HUDEP-2 (cell line): ENCODE measurements around the gene VPS37C.

Experiments used
- DNase-seq, 76 experiments: peaks; one replicate each; lab custom pipeline; 2025; ENCODE audit not compliant: unreplicated experiment in 76 of 76; lab: John Stamatoyannopoulos, UW

The VPS37C gene

DNA sequence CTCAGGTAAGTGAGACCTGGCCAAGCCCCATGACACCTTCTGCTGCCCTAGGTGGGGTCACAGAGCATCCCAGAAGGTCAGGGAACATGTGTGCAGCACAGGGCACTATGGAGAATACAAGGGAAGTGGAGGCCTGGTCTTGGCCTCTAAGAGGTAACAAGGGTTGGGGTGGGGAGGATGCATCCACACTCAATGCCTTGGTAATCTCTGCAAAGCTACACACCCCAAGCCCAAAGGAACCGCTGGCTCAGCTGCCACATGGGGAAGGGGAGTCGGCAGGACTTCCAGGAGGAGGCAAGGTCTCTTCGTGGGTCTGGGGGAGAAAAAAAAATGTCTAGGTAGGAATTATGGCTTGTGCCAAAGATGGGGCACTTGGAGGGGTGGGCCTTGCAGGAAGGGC, 41.7 kb downstream of the VPS37C start:
- DNase-seq = no peak

DNA sequence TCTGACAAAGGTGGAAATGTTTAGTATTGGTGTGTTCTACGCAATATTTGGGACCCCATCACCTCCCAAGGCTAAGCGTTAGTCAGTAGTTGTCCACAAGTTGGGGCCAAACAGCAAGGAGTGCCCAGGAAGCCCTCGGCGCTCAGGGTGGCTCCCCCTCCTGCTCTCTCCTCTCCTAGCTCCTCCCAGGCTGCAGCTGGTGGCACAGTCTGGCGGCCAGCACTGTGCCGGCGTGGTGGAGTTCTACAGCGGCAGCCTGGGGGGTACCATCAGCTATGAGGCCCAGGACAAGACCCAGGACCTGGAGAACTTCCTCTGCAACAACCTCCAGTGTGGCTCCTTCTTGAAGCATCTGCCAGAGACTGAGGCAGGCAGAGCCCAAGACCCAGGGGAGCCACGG, 42.2 kb downstream of the VPS37C start:
- no peak for DNase-seq

DNA sequence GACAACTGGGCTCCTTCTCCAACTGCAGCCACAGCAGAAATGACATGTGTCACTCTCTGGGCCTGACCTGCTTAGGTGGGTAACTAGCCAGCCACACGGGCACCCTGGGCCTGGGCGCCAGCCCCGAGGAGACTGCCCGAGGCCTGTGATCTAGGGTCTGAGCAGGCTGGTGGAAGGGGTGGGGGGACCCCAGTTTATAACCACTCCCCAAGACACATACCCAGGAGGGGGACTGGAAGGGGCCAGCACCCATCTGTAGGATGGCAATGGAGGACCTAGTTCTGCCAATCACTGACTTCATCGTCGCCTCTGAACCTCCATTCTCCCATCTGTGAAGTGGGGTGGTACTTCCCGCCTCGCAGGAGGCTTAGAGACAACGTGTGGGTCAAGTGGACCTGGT, 42.8 kb downstream of the VPS37C start:
- DNase-seq = no peak

DNA sequence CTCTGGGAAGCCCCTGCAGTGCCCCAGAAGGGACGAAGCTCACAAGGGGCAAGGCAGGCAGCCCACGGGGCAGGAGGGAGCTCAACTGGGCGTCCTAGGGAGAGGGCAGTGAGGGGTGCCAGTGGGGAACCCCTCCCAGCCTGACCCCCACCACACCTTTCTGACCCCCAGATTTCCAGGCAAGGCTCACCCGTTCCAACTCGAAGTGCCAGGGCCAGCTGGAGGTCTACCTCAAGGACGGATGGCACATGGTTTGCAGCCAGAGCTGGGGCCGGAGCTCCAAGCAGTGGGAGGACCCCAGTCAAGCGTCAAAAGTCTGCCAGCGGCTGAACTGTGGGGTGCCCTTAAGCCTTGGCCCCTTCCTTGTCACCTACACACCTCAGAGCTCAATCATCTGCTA, 43.2 kb downstream of the VPS37C start:
- DNase-seq = no peak

DNA sequence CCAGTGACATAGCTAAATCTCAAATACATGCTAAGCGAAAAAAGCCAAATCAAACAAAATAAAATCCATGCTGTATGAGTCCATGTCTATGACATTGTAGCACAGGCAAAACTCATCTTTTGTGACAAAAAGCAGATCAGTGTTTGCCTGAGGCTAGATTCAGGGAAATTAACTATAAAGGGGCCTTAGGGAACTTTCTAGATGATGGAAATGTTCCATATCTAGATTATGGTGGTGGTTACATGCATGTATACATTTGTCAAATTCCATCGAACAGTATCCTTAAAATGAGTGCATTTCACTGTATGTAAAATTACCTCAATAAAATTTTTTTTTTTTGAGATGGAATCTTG, 44.1 kb downstream of the VPS37C start:
- DNase-seq = no peak

DNA sequence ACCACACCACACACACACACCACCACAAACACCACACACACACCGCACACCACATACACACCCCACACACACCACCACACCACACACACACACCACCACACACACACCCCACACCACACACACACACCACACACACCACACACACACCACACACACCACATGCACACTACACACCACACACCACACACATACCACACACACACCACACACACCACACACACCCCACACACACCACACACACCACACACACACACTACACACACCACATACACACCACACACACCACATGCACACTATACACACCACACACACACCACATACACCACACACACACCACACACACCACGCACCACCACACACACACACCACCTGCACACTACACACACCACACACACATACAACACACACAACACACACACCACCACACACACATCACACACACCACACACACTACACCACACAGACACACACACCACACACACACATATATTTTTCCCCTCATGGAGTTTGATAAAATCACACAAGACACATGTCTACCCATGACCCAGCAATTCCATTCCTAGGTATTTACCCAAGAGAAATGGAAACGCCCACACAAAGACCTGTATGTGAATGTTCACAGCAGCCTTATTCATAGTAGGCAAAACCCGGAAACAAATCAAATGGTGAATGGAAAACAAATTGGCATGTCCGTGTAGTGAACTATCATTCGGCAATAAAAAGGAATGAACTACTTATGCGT, 44.6 kb downstream of the VPS37C start:
- DNase-seq = no peak

DNA sequence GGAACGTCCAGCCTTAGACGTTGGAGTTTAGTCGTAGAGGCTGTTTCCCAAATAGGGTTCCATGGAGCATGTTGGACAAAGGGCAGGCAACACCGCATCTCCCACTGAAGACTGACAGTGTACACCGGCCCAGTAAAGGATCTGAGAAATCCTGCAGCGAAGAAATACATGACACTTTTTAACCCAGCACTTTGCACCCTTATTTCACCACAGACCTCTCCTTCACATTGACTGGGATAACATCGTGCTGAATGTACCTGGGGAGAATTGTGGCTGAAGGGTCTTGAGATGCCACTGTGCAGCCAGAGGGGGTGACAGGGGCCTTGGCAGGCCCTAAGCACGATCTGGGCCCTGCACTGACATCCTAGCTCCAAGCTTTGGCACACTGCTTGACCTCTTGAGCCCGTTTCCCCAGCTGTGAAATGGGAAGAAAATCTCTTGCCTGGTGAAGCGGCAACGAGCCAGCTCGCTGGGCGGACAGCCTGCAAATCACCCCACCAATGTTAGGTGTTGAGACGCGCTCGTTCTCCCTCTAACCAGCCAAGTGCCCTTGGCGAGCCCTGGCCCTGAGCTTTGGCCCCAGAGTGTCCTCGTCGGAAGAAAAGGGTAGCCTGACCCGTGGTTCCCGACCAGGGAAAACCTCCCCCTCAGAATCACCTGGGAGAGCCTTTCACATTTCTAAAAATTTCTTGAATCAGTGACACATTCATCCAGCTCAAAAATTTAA, 45.6 kb downstream of the VPS37C start:
- DNase-seq = no peak

DNA sequence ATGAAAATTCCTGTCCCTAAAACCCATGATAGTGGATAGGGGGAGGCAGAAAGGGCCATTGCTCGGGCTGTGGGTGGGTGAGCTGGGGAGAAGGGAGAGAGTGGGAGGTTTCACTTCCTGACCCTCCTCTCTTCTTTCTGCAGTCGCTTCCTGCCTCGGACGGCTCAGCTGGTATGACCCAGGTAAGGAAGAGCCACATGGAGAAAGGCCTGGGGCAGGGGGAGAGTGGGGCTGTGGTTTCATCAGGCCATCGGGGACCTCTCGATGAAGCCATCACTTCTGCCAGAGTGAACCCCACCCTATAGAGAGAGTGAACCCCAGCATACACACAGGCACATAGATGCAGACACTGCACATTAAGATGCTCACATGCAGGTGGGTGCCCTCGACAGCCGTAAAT, 46.3 kb downstream of the VPS37C start:
- DNase-seq = no peak

DNA sequence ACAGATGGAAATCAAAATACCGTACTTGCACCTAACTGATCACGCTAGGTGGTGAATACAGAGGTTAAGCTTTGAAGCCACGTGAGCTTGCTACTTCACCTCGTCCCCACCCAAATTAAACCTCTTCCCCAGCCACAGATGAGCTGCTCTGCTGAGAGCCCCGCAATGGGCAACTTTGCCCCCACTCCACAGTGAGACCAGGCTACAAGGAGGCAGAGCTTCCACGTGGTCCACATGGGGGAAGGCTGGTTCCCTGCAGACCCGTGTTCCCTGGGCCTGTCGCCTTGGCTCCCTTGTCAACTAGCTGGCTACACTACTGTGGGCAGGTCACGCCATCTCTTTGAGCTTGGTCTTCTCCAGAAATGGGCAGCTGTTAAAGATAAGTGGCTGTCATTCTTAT, 48.0 kb downstream of the VPS37C start:
- DNase-seq = no peak

DNA sequence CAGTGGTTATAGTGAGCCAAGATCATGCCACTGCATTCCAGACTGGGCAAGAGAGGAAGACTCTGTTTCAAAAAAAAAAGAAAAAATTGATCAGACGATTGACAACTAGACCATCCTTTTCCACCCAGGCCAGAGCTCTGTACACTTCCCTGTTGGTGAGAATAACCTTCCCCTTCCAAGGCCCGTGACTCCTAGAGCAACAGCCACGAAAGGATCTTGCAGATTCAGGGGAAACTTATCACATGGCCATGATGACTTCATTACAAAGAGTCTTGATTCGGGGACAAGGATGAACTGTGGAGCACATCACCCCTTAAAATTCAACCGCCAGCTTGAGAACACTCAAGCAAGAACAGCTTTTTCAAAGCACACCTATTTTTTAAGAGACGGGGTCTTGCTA, 48.7 kb downstream of the VPS37C start:
- no peak for DNase-seq

DNA sequence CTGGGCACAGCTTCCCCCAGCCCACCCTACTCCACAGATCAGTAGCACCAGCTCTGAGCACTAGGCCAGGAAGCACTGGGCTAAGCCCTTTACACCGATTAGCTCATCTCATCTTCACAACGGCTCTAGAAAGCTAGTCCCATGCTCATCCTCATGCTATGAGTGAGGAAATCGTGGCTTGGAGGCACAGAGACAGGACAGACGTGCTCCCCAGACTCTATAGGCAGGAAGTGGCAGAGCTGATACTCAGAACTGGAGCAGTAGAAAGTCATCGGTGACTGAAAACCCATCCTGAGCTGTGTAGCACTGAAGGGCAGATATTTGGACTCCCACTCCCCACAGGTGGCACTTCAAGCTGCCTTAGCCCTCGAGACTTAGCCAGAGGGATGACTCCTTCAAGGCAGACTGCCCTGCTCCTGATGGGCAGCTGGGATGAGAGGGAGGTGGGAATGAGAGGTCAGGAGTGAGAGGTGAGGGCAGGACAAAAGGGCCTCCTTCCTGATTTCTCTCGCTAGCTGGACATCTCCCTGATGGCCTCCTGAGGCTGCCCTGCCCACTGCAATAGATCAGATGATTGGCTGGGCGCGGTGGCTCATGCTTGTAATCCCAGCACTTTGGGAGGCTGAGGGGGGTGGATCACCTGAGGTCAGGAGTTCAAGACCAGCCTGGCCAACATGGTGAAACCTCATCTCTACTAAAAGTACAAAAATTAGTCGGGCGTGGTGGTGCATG, 49.3 kb downstream of the VPS37C start:
- DNase-seq = no peak

DNA sequence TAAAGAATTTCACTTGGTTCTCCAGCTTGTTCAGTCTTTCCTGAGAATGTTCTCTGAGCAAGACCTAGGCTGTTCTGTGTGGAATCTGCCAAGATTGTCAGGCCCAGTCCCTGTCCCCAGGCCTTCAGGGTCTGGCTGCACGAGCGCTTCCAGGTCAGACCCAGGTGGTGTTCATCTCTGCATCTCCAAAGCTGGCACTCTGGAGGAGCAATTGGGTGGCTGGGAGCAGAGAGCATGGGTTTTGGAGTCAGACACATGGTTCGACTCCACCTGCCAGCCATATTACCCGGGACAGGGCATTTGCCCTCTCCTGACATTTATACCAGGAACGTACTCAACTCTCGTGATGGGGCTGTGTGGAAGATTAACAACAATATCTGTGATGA, 50.2 kb downstream of the VPS37C start:
- no peak for DNase-seq

DNA sequence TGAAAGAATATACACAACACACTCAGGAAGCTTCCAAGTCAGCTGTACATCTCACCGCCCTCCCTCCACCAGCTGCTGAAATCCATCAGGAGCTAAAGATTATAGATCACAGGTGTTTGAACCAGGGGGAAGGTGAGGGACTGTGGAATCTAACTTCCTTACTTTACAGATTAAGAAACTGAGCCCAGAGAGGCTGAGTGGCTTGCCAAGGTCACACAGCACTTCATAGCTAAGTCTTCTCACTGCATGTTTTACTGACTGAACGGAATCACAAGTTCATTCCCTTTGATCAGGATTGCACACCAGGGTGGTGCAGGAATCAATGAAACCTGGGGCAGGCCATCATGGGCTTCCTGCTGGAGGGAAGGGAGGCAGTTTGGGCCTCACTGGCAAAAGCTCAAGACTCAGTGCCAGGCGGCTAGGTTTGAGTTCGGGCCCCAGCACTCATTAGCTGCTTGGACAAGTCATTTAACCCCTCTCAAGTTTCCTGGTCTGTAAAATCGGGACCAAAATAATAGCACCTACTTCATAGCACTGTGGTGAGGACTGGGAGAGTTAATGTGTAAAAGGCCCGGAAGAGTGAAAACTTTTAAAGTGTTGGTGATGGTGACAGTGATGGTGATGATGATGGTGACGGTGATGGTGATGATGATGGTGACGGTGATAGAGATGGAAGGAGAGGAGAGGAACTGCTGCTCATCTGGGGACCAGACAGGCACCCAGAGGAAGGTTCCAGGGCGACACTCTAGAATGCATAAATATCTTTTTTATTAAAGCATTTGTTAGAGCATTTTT, 50.8 kb downstream of the VPS37C start:
- no peak for DNase-seq

DNA sequence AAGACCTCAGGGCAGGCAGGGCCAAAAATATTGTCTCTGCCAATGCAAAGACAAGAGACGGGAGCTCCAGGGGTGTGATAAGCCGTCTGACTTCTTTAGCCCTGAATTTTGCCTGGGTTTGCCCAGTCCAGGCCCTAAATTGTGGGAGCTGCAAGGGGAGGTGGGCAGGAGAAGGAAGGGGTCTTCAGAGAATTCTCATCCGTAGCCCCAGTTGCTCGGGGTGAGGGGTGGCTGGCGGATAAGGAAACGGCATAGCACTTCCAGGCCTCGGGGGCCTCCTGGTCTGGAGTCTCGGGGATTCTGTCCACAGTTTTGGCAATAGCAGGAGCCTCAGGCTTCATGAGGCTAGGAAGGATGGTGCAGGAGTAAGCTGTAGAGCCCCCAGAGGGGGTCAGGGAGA, 51.6 kb downstream of the VPS37C start:
- DNase-seq = no peak

DNA sequence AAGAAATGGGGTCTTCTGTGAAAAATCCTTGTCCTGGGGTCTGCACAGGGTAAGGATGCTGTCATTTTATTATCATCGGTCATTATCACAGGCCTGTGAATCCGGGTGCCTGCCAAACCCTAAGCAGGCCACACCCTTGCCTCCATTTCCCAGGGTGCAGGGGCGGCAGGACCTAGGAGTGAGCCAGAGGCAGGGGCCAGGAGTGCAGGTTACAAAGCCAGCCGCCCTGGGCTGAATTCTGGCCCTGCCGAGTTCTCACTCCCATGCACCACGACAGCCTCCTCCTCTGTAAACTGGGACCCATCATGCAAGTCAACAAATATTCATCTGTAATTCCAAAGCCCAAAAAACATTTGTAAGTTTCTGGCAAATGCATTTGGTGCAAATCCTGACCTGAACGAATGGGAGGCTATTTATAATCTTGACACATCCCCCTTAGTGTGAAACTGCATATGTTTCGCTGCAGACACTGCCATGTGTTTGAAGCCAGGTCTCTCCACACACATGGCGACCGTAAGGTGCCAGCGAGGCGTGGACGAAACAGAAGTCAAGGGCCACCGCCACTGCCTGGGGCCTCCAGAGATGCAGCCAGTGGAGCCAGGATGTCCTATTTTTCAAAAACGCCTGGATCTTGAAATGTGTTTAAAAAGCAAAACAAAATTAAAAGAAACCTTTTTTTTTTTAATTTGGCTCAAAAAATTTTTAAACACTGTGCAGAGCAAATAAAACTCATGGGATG, 52.2 kb downstream of the VPS37C start:
- no peak for DNase-seq

DNA sequence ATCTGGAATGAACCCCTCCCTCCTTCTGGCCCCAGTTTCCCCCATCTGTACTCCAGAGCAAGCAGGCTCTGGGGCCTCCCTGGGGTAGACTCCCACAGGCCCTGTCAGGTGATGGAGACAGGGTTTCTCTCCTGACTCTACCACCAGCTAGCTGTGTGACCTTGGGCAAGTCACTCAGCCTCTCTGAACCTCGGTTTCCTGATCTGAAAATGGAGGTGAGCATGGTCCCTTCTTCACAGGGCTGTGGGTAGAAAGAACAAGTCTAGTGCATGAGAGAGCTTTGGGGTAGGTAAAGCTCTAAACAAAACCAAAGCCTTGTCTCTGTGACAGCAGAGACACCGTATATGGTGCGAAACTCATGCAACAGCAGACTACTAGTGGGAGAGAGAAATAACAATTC, 53.3 kb downstream of the VPS37C start:
- DNase-seq = no peak

DNA sequence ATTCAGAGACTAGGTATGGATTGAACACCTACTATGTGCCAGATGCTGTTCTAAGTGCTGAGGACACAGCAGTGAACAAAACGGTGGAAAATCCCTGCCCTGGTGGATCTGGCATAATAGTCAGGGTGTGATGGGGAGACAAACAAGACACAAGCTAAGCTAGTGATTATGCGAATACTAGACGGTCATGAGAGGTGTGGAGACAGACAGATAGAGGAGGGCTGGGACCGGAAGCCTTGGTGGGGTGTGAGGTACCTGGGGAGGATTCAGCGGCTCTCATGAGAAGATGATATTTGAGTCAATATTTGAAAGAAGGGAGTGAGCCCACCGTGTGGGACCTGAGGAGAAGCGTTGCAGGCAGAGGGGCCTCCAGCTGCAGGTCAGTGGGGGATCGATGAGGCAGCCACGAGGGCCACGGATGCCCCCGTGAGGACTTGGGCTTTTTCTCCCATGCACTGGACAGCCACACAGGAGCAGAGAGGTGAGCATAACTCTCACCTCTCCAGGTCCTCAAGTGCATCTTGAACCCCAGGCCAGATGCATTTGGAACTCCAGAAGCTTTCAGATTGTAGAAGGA, 54.2 kb downstream of the VPS37C start:
- DNase-seq = no peak

DNA sequence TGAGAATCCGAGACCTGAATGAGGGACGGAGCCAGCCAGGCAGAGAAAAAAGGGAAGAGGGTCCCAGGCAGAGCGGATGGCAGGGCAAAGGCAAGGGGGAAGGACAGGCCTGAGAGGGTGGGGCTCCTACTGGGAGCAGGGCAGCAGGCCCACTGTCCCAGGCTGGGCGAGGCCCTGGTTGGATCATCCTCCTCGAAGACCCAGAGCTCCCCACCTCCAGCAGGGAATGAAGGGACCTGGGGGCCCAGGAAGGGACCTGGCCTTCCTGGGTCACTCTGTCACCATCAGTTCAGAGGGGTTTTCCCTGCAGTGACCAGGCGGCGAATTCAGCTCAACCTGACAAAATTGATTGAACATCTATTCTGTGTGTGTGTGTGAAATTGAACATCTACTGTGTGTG, 54.9 kb downstream of the VPS37C start:
- DNase-seq = no peak

DNA sequence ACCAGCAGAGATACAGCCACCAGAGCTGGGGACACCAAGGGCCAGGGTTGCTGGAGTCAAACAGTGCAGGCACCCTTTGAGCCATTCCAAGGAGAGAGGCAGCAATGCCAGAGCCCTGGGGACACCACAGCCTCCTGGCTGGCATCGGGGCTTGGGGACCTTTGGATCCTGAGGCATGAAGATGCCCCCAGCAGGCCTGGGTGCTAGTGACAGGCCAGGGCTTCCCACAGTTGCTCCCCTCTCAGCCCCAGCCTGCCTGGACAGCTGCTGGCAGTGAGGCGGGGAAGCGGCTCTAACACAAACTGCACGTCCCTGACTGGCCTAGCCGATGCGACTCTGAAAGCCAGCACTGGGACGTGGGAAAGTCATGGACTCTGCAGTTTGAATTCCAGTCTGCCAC, 56.3 kb downstream of the VPS37C start:
- DNase-seq = no peak

DNA sequence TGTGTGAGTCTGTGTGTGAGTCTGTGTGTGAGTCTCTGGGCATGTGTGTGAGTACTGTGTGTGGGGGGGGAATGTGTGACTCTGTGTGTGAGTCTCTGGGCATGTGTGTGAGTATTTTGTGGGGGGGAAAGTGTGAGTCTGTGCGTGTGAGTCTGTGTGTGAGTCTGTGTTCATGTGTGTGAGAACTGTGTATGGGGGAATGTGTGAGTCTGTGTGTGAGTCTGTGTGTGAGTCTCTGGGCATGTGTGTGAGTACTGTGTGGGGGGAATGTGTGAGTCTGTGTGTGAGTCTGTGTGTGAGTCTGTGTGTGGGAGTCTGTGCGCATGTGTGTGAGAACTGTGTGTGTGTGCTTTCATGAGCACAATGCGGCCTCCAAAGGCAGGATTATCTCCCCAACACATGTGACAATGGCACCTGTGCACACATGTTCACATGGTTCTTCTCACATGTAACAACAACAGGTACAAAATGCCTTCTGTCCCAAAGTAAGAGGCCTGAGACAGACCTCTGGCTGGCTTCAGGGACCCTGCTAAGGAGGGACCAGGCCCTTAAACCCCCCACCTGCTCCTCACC, 57.3 kb downstream of the VPS37C start:
- DNase-seq = no peak
